ENCODE results near the gene E2F2.

The E2F2 gene

DNA sequence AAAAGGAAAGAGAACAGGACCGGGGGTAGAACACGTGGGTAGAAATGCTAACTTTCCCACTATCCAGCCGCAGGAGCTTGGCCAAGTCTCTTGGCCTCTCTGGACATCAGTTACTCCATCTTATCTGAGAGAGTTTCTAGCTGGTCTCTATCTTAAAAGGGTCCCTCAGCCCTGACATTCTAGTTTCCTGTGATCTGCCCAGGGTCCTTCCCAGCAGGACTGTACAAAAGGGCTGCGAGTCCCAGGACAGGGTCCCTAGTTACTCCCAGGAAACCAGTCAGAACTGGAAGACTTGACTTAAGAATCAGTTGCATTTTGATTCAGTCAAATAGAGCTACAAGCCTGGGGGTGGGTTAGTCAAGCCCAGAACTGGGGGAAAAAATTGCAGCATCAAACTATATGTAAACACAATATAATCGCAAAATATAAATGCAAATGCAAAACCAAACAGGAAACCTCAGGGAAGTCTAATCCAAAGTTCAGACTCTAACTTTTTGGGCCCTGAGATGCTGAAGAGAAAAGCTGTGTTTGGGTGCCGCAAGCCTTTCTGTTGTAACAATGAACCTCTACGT is 49.9 kb downstream of the E2F2 start:
- no peak for DNase-seq

DNA sequence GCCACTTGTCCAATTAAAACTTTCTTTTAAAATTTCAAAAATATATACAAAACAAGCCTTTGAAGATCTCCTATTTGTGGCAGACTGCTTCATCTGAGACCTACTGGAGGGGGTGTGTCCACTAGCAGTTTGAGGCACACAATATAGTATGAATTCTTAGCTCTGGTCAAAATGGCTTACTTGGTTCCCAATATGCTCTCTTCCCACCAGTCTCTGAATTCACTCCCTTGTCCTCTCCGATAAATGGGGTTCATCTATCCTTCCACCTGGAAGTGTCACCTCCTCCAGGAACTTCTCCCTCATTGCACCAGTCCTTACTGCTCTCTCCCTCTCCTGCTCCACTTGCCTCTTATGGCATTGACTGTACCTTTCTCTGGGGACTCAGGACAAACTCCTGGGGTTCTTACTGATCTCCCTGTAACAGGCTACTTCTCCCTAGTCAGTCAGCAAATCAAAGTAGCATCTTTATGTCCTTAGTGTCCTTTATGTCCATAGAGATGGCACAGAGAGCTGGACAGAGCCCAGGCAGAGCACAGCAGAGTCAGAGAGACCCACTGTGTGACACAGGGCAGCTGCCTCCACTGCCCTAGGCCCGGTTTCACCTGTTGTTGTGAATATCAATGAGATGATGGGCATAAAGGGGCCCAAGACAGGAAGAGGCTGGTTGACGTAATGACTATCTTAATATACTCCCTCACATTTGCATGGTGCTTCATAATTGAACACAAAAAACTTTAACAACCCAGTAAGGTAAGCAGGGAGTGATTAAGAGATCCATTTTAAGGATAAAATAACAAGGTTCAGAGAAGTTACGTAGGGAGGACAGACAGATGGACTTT is 50.6 kb downstream of the E2F2 start:
- DNase-seq = no peak

DNA sequence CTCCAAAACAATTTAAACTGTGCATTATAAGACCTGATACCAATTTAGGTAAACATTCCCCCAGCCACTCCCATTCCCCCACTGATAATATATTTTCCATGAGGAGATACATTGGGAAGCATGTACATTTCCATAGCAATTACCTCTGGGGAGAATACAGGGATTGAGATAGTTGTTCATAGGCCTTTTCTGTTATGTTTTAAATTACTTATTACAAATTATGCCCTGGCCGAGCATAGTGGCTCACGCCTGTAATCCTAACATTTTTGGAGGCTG is 51.4 kb downstream of the E2F2 start:
- no peak for DNase-seq

DNA sequence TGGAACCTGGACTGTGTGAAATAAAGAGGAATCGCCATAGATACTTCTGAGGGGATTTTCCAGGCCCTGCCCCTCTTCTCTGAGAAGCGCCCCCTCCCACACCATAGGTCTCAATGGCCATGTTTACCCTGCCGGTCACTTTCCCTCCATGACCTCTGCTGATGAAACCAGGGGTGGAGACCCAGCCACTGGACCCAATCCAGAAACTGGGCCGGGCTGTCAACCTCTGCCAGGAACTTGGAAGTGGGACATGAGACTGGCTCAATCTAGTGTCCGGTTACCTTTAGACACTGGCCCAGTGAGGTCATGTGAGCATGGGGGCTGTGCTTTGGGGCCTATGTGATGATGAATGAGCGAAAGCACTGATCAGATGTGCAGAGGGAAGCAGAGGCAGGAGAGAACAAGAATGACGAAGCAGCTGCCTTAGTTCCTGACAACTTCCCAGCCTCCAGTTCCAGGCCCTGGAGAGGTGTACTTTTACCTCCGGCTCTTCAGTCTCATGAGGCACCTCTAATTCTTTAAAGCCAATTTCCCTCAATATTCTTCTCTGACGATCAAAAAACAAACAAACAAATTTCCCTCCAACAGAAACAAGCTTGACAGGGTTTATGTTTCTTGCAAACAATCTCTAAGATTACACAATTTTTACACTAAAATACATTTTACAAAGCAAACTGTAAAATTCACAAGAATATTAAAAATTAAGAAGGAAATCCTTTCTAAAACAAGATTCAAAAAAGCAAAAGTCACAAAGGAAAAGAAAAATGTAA is 52.0 kb downstream of the E2F2 start:
- no peak for DNase-seq

DNA sequence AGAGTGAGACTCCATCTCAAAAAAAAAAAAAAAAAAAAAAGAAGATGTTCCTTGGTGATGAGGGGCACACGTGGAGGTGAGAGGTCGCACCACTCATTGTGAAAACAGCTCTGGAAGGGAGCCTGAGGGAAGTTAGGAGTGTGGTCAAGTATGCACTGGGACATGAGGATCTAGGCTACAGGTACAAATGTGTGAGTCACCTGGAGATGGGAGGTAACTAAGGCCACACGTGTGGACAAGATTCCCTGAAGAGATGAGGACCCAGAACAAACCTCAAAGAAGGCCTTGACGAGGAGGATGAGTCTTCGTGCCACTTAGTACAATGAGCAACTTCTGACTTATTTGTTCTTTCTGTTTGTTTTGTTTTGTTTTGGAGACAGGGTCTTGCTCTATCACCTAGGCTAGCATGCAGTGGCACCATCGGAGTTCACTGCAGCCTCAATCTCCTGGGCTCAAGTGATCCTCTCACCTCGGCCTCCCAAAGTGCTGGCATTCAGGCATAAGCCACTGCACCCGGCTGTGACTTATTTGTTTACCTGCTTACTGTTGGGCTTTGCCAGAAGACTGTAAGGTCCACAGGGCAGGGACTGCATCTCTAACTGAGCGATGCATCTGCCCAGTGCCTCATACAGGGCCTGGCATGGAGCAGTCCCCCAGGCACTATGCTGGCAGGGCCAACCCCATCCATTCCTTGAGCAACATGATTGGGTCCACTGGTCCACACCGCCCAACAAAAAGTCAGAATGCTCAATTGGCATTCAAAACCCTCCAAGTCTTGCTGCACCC is 53.5 kb downstream of the E2F2 start:
- DNase-seq = no peak

DNA sequence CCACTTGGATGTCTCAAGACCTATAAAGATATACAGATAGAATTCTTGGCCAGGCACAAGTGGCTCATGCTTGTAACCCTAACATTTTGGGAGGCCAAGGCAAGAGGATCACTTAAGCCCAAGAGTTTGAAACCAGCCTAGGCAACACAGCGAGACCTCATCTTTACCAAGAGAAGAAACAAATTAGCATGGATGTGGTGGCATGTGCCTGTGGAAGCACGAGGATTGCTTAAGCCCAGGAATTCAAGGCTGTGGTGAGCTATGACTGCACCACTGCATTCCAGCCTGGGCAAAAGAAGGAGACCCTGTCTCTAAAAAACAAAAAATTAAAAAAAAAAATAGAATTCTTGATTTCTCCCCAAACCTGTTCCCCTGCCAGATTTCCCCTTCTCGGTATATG is 55.4 kb downstream of the E2F2 start:
- DNase-seq = no peak

DNA sequence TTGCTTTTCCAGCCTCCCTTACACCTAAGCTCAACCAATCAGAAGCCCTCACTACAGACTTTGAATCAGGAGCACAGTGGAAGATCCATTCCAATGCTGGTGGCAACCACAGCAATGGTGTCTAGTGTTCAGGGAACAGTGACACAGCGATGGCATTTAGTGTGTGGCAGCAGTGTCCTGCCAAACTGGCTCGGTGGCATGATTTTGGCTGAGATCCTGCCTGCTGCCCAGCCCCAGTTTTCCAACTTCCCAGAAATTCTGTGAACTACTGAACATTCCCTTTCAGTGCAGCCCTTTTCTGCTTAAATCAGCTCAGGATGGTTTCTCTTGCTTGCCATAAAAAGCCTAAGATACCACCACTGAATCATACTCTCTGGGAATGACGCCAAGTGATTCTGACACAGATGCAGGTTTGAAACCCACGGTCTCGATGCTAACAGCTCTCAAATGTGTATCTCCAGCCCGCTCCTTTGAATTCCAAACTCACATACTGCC is 55.9 kb downstream of the E2F2 start:
- DNase-seq = no peak

DNA sequence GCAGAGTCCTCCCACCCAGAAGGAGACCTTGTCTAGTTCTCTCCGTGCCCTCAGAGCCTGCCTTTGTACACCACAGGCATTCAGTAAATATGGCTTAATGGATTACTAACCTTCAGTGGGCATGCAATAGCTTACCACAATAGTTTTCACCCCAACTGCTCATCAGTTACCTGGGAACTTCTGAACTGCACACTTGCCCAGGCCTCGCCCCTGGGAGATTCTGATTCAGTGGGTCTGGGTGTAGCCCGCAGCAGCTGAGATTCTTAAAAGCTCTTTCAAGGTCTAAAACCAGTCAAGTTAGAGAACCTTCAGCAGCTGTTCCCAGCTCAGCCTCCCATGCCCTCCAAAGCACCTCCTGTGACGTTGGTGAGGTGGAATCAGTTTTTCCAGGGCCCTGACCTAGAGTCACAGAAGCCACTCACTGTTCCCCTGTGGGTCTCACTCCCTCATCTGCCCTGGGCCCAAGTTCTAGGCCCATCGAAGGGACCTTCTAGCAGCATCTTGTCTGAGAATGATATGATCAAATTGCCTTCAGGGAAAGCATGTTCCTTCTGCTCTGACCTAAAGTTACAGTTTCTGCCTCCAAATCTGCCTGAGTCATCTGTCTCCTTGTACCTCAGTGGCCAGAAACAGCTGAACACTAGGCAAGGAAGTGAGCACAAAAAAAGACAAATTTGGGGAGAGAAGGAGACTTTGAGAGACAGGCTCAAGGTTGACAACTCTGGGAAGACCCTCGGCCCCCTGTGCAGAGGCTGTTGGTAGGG is 57.8 kb downstream of the E2F2 start:
- no peak for DNase-seq

DNA sequence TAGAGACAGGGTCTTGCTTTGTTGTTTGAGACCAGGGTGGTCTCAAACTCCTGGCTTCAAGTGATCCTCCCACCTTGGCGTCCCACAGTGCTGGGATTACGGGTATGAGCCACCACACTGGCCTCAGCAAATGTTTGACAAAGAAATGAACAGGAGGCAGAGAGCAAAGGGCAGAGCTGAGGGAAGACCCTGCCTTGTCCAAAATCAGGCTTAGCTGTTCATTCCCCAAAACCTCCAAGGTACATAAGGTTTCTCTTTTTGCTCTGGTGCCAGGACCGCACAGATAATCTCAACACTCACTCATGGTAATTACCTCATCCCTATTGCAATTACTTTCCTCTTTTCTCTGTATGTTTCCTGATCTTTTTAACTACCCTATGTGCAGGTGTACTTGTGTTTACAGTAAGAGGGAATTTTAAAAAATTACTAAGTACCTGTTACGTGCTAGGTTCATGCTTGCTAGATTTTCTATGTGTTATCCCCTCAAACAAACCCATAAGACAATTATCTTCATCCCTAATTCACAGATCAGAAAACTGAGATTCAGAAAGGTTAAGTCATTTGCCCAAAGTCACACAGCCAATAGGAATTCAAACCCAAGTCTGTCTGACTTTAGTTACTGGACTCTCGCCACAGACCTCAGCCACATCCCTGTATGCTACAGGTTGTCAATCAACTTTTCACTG is 58.5 kb downstream of the E2F2 start:
- DNase-seq = no peak

DNA sequence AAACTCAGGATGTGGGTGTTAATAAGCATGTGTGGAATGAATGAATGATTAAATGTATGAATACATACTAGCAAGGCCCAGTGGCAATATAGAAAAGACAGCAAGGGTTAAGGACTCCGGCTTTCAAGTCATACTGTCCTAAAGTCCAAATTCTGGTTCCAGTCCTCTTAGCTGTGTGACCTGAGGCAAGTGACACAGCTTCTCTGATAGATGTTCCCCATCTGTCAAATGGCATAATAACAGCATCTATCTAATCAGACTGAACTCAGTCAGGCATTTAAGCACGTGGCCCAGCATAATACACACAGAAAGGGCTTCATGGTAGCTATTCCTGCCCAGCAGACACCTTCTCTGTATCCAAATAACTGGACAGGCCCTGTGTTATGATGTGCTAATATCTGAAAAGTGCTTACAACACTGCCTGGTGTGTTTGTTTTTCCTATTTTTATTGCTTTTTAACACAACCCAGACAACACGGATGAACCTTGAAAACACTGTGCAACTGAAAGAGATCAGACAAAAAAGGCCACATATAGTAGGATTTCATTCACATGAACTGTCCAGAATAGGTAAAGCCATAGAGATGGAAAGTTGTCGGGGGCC is 59.5 kb downstream of the E2F2 start:
- DNase-seq = no peak

DNA sequence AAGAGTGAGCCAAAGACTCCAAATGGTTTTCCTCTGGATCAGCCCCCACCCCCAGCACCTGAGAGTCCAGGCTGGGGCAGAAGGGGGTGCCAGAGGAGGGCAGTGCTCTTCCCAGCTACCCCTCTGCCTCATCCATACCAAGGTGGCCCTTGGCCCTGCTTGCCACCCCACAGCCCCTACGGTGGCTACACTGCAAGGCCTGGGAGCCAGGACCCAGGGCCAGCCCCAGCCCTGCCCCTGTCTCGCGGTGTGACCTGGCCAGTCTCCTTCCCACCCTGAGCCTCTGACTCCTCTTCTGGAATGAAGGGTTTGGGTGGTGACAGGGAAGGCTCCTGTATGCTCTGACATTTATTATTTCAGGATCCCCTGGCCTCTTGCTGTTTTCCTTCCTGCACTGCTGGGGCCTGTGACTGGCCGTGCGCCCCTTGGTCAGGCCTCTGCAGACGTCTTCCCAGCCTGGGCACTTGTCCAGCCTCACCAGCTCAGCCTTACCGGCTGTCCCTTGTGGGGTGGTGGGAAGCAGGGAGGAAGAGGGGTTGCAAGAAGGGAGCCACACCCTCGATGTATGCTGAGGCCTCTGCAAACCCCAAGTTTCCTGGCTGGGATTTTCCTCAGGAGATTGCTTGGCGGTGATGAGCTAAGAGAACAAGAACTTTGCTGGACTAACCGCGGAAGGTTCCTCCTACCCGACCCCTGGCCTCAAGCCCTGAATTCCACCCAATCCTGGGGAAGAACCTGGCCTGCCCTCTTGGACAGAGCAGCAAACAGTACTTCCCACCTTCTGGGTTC is 60.6 kb downstream of the E2F2 start:
- DNase-seq = no peak

DNA sequence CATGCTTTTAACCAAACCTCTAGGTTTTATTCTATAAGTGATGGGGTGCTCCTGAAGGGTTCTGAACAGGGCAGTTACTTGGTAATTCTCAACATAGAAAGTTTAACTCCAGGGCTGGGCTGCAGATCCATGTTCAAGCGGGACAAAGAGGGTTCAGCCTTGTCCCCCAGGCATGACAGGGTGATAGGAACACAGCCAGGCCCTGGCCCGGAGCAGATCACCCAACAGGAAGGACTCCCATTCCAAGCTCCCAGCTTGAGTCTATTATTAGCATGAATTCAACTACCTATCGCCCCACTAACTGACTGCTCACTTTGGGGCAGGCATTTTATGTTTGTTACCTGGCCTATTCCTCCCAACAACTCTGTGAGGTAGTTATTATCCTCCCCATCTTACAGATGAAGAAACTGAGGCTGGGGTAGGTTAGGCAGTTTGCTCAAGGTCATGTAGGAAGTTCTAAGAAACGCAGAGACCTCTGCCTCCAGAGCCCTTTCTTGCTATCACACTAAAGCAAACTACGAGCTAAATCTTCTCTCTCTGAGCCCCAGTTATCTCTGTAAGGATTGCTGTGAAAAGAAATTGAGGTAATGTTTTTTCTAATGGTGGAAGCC is 61.6 kb downstream of the E2F2 start:
- no peak for DNase-seq

DNA sequence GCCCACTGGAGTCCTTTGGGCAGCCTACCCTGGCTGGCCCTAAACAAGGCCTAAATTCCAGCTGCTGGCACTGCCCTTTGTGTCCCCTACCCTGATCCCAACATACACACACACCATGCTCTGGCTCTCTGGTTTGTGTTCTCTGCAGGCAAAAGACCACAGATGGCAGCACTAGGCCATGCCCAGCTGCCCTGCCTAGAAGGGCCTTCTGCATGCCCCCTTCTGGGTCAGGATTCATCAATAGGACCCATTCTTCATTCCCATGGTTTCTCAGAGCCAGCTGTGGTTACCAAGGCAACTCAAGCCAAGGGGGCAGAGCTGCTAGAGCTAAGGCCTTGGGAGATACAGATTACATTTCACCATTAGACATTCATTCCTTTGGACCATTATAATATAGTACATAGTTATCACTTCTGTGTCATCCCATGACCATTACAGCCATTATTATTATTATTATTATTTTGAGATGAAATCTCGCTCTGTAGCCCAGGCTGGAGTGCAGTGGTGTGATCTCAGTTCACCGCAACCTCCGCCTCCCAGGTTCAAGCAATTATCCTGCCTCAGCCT is 64.5 kb downstream of the E2F2 start:
- DNase-seq = no peak

DNA sequence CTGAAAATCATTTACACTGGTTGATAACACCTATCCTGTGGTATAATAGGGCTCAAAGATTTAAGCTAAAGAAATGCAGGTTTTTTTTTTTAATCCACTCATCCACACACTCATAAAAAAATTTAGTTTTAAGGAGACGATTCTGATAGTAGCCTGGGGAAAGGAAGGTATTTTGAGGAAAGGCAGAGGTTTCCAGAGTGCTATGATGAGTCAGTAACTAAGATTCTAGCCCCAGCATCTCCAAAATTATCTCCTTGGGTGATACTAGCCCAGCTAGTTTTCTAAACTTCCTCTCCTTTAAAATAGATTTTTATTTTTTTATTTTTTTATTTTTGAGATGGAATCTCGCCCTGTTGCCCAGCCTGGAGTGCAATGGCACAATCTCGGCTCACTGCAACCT is 67.7 kb downstream of the E2F2 start:
- DNase-seq = no peak

DNA sequence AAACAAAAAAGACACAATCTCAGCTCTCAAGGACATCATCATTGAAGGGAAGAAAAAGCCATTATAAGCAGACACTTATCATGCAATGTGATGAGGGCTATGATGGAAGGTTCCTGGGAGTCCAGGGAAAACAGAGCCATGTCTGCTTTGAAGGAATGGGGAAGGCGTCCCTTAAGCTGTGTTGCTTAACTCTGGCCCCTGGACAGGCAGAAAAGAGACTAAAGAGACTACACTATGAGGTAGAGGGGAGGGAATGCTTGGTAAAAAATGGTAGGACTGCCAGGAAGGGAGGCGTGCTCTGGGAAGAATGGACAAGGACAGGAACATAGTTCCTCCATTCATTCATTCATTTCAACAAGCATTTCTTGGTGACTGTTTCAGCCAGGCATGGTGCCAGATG is 68.3 kb downstream of the E2F2 start:
- DNase-seq = no peak

DNA sequence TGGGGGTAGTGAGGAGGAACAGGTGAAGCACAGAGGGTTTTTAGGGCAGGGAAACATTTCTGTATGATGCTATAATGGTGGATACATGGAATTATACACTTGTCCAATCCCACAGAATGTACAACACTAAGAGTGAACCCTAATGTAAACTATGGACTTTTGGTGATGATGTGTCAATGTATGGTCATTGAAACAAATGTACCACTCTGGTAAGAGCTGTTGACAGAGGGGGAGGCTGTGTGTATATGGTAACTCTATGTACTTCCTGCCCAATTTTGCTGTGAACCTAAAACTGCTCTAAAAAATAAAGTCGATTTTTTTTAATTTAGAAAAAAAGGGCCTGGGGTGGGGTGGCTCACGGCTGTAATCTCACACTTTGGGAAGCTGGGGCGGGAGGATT is 70.0 kb downstream of the E2F2 start:
- DNase-seq = no peak

DNA sequence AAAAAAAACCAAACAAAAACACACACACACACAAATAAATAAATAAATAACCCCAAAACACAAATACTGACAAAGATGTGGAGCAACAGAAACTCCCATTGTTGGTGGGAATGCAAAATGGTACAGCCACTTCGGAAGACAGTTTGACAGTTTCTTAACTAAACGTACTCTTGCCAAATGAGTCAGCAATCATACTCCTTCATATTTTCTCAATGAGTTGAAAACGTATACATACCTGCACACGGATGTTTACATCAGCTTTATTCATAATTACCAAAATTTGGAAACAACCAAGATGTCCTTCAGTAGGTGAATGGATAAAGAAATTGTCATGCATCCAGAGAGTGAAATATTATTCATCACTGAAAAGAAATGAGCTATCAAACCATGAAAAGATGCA is 70.5 kb downstream of the E2F2 start:
- no peak for DNase-seq

DNA sequence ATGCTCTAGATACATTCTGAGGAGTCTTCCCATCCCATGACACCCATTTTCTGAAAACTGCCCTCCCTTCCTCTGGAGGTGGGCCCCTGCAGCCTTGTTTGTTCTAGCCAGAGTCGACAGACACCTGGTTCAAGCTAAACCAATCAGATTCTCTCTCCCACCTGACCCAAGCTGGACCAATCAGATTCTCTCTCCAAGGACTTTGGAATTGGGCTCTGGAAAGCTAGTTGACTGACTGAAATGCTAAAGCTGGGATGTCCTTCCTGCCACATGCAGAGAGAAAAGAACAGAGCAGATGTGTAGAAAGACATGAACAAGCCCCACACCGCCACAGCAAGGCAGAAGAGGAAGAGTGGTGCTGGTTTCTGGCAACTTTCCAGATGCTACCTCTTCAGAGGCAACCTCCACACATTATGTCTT is 71.7 kb downstream of the E2F2 start:
- no peak for DNase-seq
